C4-2B (cell line): ENCODE measurements around the gene ERGIC2.

Experiments
- CTCF ChIP-seq: fragments of 450-650 bp; conservative IDR thresholded peaks from 2 replicates; pipeline ENCODE4 v1.5.1; 2017; ENCODE audit warnings: mild to moderate bottlenecking
- ZFX ChIP-seq: fragments of 450-650 bp; IDR thresholded peaks from 2 replicates; pipeline ENCODE4 v1.6.1; 2017

- no peak for TF ChIP-seq CTCF
- TF ChIP-seq ZFX: no peak
Measured at GRCh38 chr12:29304388-29304787, 76.6 kb downstream of the ERGIC2 start.
